GM23338 (cell line): ENCODE results near the gene SAA2.

Experiments used
- EZH2 ChIP-seq: fragments of 200-600 bp; sonication (generic); IDR thresholded peaks from one replicate; pipeline ENCODE4 v1.8.0; 2017; ENCODE audit warnings: antibody characterized with exemption, mild to moderate bottlenecking, low read depth; ENCODE audit not compliant: unreplicated experiment
- TF ChIP-seq, protein P1 (sequence below), 2 experiments: fragments of 200-600 bp in 1 of 2; sonication (generic) in 1 of 2; conservative IDR thresholded peaks; 2 replicates each; pipeline versions ENCODE4 v1.5.1 to v1.6.1; 2016 to 2017; ENCODE audit warnings: antibody characterized with exemption in 2 of 2, low read depth in 2 of 2, mild to moderate bottlenecking in 2 of 2, moderate library complexity in 1 of 2

DNA sequence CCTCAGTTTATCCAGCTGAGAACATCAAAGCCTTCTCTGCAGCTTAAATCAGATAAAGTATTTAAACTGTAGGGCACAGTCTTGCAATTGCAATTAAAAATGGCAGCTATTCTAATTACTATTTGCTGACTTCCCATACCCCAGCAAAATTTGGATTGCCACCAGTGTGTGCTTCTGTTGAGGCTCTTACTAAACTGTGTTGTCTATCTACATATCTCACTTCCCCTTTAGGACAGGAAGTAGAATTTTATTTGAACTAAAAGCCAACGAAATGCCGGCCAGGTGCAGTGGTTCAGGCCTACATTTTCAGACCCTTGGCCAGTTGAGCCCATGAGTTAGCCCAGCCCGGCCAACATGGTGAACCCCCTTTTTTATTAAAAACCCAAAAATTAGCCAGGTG, 19.0 kb downstream of the SAA2 start:
- TF ChIP-seq, protein P1, sequence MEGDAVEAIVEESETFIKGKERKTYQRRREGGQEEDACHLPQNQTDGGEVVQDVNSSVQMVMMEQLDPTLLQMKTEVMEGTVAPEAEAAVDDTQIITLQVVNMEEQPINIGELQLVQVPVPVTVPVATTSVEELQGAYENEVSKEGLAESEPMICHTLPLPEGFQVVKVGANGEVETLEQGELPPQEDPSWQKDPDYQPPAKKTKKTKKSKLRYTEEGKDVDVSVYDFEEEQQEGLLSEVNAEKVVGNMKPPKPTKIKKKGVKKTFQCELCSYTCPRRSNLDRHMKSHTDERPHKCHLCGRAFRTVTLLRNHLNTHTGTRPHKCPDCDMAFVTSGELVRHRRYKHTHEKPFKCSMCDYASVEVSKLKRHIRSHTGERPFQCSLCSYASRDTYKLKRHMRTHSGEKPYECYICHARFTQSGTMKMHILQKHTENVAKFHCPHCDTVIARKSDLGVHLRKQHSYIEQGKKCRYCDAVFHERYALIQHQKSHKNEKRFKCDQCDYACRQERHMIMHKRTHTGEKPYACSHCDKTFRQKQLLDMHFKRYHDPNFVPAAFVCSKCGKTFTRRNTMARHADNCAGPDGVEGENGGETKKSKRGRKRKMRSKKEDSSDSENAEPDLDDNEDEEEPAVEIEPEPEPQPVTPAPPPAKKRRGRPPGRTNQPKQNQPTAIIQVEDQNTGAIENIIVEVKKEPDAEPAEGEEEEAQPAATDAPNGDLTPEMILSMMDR (conservative IDR thresholded peaks at IDR 0.05; ENCODE audit: low read depth in 2 of 2) = no peak
- TF ChIP-seq EZH2 = no peak
